HepG2 (cell line): ENCODE data around the gene TMEM47. TPM values are rescaled to one million over a fixed set of nuclear protein-coding genes. Genes with fewer than 3 reads are reported as not detected.

Experiments
- ATAC-seq: fragments of 200-7000 bp; cut with Tn5 transposase; 3 replicates; pipeline ENCODE4 v1.9.1; 2020; ENCODE audit warnings: mild to moderate bottlenecking, moderate library complexity
- BruUV-seq: library from RNA; stranded (reverse); fragments of 400-500 nt; replicated peaks from 2 replicates; lab custom pipeline; 2021; lab: Mats Ljungman, UMichigan
- CTCF ChIA-PET: fragments of 300-600 bp; formaldehyde crosslinking; extraction: SDS; loops from one replicate; lab custom pipeline; 2021; ENCODE audit warnings: low total read pairs, inconsistent platforms, low intra/inter-chr PET ratio; lab: Yijun Ruan, JAX
- POLR2A ChIA-PET: fragments of 350-600 bp; sonication (Branson Sonifier 250); formaldehyde crosslinking; loops from one replicate; lab custom pipeline; 2020; ENCODE audit warnings: antibody characterized with exemption, inconsistent platforms; lab: Yijun Ruan, JAX
- DNase-seq: peaks from one replicate; pipeline ENCODE4 v3.0.0-alpha.2; 2015; ENCODE audit warnings: low spot score
- FAIRE-seq: peaks from 3 replicates; lab custom pipeline; 2011; peaks lifted over from hg19 to GRCh38; lab: Jason Lieb, UNC
- H2AFZ ChIP-seq: one replicate; pipeline ENCODE4 v1.6.1; 2011; ENCODE audit warnings: low read length, inconsistent platforms
- H3K27ac ChIP-seq: fragments of 300-600 bp; 3 replicates; pipeline ENCODE4 v1.8.0; 2011; ENCODE audit warnings: mixed run types, mild to moderate bottlenecking, mixed read lengths, low read length, inconsistent platforms; ENCODE audit not compliant: insufficient read depth; ENCODE audit errors: extremely low read length
- H3K27me3 ChIP-seq, 2 experiments: fragments of 200-600 bp in 1 of 2; 2 replicates in 1 of 2; 3 replicates in 1 of 2; pipeline versions ENCODE4 v1.6.0 to v1.8.0; 2011; ENCODE audit warnings: low read length in 2 of 2, mild to moderate bottlenecking in 2 of 2, moderate library complexity in 2 of 2, inconsistent platforms in 1 of 2; ENCODE audit not compliant: insufficient read depth in 2 of 2, control insufficient read depth in 1 of 2
- H3K36me3 ChIP-seq, 2 experiments: fragments of 200-600 bp in 1 of 2; replicated peaks in 1 of 2; 2 replicates in 1 of 2; 3 replicates in 1 of 2; pipeline versions ENCODE4 v1.5.1 to v1.8.0; 2011; ENCODE audit warnings: low read length in 2 of 2, inconsistent platforms in 1 of 2; ENCODE audit not compliant: insufficient read depth in 2 of 2, control insufficient read depth in 1 of 2
- H3K4me1 ChIP-seq: 2 replicates; pipeline ENCODE4 v1.5.1; 2012; ENCODE audit warnings: low read length, inconsistent platforms; ENCODE audit not compliant: insufficient read depth
- H3K4me2 ChIP-seq: 2 replicates; pipeline ENCODE4 v1.6.0; 2011; ENCODE audit warnings: low read depth, low read length, inconsistent platforms
- H3K4me3 ChIP-seq, 3 experiments: fragments of 200-600 bp in 1 of 3; sonication (generic), shearing (Covaris generic) in 1 of 3; replicated peaks in 1 of 3; 2 replicates each; pipeline ENCODE4 v1.5.1; 2011 to 2016; ENCODE audit warnings: low read length in 3 of 3, inconsistent platforms in 2 of 3, low read depth in 2 of 3, mild to moderate bottlenecking in 2 of 3, control low read depth in 1 of 3, mixed read lengths in 1 of 3; ENCODE audit not compliant: insufficient read depth in 1 of 3
- H3K79me2 ChIP-seq: one replicate; pipeline ENCODE4 v1.6.1; 2011; ENCODE audit warnings: low read length, inconsistent platforms; ENCODE audit not compliant: insufficient read depth
- H3K9ac ChIP-seq: 2 replicates; pipeline ENCODE4 v1.6.0; 2011; ENCODE audit warnings: mild to moderate bottlenecking, low read depth, low read length, inconsistent platforms; ENCODE audit not compliant: insufficient read depth
- H3K9me3 ChIP-seq: 2 replicates; pipeline ENCODE4 v1.5.1; 2012; ENCODE audit warnings: mild to moderate bottlenecking, low read length
- H4K20me1 ChIP-seq: 2 replicates; pipeline ENCODE4 v1.6.0; 2011; ENCODE audit warnings: inconsistent platforms, mild to moderate bottlenecking, low read length, moderate library complexity; ENCODE audit not compliant: insufficient read depth
- CAMTA2 ChIP-seq: sonication (generic); formaldehyde crosslinking; IDR thresholded peaks from 2 replicates; pipeline ENCODE4 v1.4.0; 2020; ENCODE audit warnings: mild to moderate bottlenecking, missing genetic modification reagents, borderline replicate concordance
- DZIP1 ChIP-seq: sonication (generic); formaldehyde crosslinking; IDR thresholded peaks from 2 replicates; pipeline ENCODE4 v1.5.0; 2020; ENCODE audit warnings: mild to moderate bottlenecking, missing genetic modification reagents
- EEA1 ChIP-seq: sonication (generic); formaldehyde crosslinking; IDR thresholded peaks from 2 replicates; pipeline ENCODE4 v1.5.1; 2020; ENCODE audit warnings: mild to moderate bottlenecking, missing genetic modification reagents, borderline replicate concordance
- JDP2 ChIP-seq: sonication (generic); formaldehyde crosslinking; IDR thresholded peaks from 2 replicates; pipeline ENCODE4 v1.8.1; 2022; ENCODE audit warnings: missing genetic modification reagents, borderline replicate concordance
- KLF15 ChIP-seq: sonication (generic); formaldehyde crosslinking; IDR thresholded peaks from 2 replicates; pipeline ENCODE4 v1.8.1; 2023; ENCODE audit warnings: borderline replicate concordance, mild to moderate bottlenecking, inconsistent platforms, missing genetic modification reagents, mixed read lengths
- MAFF ChIP-seq: IDR thresholded peaks from 2 replicates; pipeline ENCODE4 v1.6.1; 2011; ENCODE audit warnings: low read depth, low read length, improper control_type of control experiment
- MAFK ChIP-seq, 2 experiments: IDR thresholded peaks in 1 of 2; conservative IDR thresholded peaks in 1 of 2; 2 replicates each; pipeline ENCODE4 v1.6.1; 2011; ENCODE audit warnings: improper control_type of control experiment in 2 of 2, low read length in 2 of 2
- MED8 ChIP-seq: sonication (generic); formaldehyde crosslinking; IDR thresholded peaks from 2 replicates; pipeline ENCODE4 v1.8.1; 2023; ENCODE audit warnings: mild to moderate bottlenecking, missing genetic modification reagents; ENCODE audit not compliant: insufficient replicate concordance
- ONECUT2 ChIP-seq: sonication (generic); formaldehyde crosslinking; IDR thresholded peaks from 2 replicates; pipeline ENCODE4 v1.4.0; 2020; ENCODE audit warnings: missing genetic modification reagents
- PAX8 ChIP-seq: sonication (generic); formaldehyde crosslinking; IDR thresholded peaks from 2 replicates; pipeline ENCODE4 v1.8.0; 2022; ENCODE audit warnings: mild to moderate bottlenecking, missing genetic modification reagents, borderline replicate concordance
- PRPF4 ChIP-seq: fragments of 200-400 bp; formaldehyde crosslinking; IDR thresholded peaks from 2 replicates; pipeline ENCODE4 v1.6.1; 2016; ENCODE audit warnings: low read length, low read depth; ENCODE audit not compliant: poor library complexity, severe bottlenecking
- SIX1 ChIP-seq: sonication (generic); formaldehyde crosslinking; IDR thresholded peaks from 2 replicates; pipeline ENCODE4 v1.4.0; 2020; ENCODE audit warnings: missing genetic modification reagents, borderline replicate concordance
- TFDP2 ChIP-seq: sonication (generic); formaldehyde crosslinking; IDR thresholded peaks from 2 replicates; pipeline ENCODE4 v1.4.0; 2020; ENCODE audit warnings: missing genetic modification reagents
- ZNF234 ChIP-seq: sonication (generic); formaldehyde crosslinking; conservative IDR thresholded peaks from 2 replicates; pipeline ENCODE4 v1.5.1; 2020; ENCODE audit warnings: mild to moderate bottlenecking, missing genetic modification reagents
- ZNF552 ChIP-seq: sonication (generic); formaldehyde crosslinking; IDR thresholded peaks from 2 replicates; pipeline ENCODE4 v1.9.0; 2022; ENCODE audit warnings: missing genetic modification reagents, mild to moderate bottlenecking, borderline replicate concordance
- WGBS: methylation state at CpG from one replicate; pipeline ENCODE4 v1.1.6; 2017; ENCODE audit warnings: low lambda C conversion rate; 5-methylcytosine and 5-hydroxymethylcytosine counted together
- in situ Hi-C: cut with HindIII; loops from 2 replicates; pipeline ENCODE4 v1.10.0; 2017; ENCODE audit warnings: low pct_unique_long_range_greater_than_20kb; ENCODE audit not compliant: extremely low pct_ligation_motif_present
- intact Hi-C: fragments of 100-400 bp; cut with micrococcal nuclease; formaldehyde crosslinking; loops from one replicate; pipeline ENCODE4 v1.10.0; 2022; ENCODE audit not compliant: unreplicated experiment
- polyA plus RNA-seq, 8 experiments: library from polyadenylated mRNA; depleted of rRNA in 3 of 8; stranded (reverse) in 7 of 8; unstranded in 1 of 8; fragments of >200 nt; fragmentation: Illumina TruSeq in 4 of 8; extraction: Trizol in 4 of 8; gene quantifications; 2 replicates each; pipeline versions ENCODE4 v1.2.1 to v1.2.3, GENCODE V29; 2011 to 2016; ENCODE audit warnings: low read depth in 4 of 8, missing spikeins in 1 of 8, mixed read lengths in 1 of 8; ENCODE audit not compliant: insufficient read depth in 1 of 8
- total RNA-seq, 5 experiments: library from RNA; depleted of rRNA; stranded (reverse); fragments of >200 nt; fragmentation: Illumina TruSeq; extraction: Trizol; gene quantifications; 2 replicates each; pipeline ENCODE4 v1.2.3, GENCODE V29; 2016; ENCODE audit warnings: low read depth in 1 of 5

TMEM47 gene
- total and polyA plus RNA-seq, 2 of the 13 experiments (the other 11 are each of a cell fraction or from before 2014, with no cell fraction given): not detected

- no peaks in the 10 kb centered on the region for H3K79me2 ChIP-seq
- H3K27ac ChIP-seq: no peak overlapping the region
- H4K20me1 ChIP-seq: no peaks in the 10 kb centered on the region
- H2AFZ ChIP-seq: no peak overlapping the region
- in situ Hi-C loops: no loop called here
- CTCF ChIA-PET: no interaction called here
- TF ChIP-seq PAX8 (CRISPR knock-in tag) (no peak), TFDP2 (CRISPR knock-in tag) (no peak), MAFF (peak; percentile 97), JDP2 (CRISPR knock-in tag) (no peak), KLF15 (CRISPR knock-in tag) (no peak), MAFK (conservative IDR thresholded peaks at IDR 0.05 in 1 of 2, IDR thresholded peaks at IDR 0.05 in 1 of 2; ENCODE audit: low read length in 2 of 2) (peak; percentile 92 to 97)
- TF ChIP-seq, all 625 proteins: peak for 2
- 50% methylated on average over 3 of the region's 3 CpGs for WGBS
- no peak for FAIRE-seq
- no peak for DNase-seq
- no peaks in the 10 kb centered on the region for H3K36me3 ChIP-seq
- no peaks in the 10 kb centered on the region for H3K4me1 ChIP-seq
- no peaks in the 10 kb centered on the region for H3K9me3 ChIP-seq
- intact Hi-C loops: no loop called here
- no peak overlapping the region for H3K4me3 ChIP-seq
- no peak overlapping the region for H3K9ac ChIP-seq
- no peaks in the 10 kb centered on the region for H3K27me3 ChIP-seq
- BruUV-seq: no TSS peak
- POLR2A ChIA-PET: no interaction called here
- ATAC-seq: no peak
- H3K4me2 ChIP-seq: no peak overlapping the region
These were observed 24.7 kb downstream of the TMEM47 start for GRCh38 chrX:34632384-34632783.

- H3K4me1 ChIP-seq: no peaks in the 10 kb centered on the region
- H3K27me3 ChIP-seq: no peaks in the 10 kb centered on the region
- H3K9ac ChIP-seq: no peak overlapping the region
- no peaks in the 10 kb centered on the region for H4K20me1 ChIP-seq
- no peak for FAIRE-seq
- no peak overlapping the region for H2AFZ ChIP-seq
- no peak overlapping the region for H3K27ac ChIP-seq
- ATAC-seq: no peak
- intact Hi-C loops: no loop called here
- no peak overlapping the region for H3K4me3 ChIP-seq
- BruUV-seq: no TSS peak
- no peak for DNase-seq
- no peaks in the 10 kb centered on the region for H3K36me3 ChIP-seq
- H3K9me3 ChIP-seq: no peaks in the 10 kb centered on the region
- in situ Hi-C loops: no loop called here
- ChIA-PET POLR2A (no interaction called here), CTCF (no interaction called here)
- H3K4me2 ChIP-seq: no peak overlapping the region
- no peaks in the 10 kb centered on the region for H3K79me2 ChIP-seq
- 5% methylated on average over 3 of the region's 3 CpGs for WGBS
- TF ChIP-seq MED8 (no peak), DZIP1 (CRISPR knock-in tag) (no peak), ZNF234 (CRISPR knock-in tag) (no peak), EEA1 (no peak), SIX1 (CRISPR knock-in tag) (no peak), ZNF552 (CRISPR knock-in tag) (no peak), ONECUT2 (CRISPR knock-in tag) (no peak), PRPF4 (no peak), CAMTA2 (no peak)
These were observed 25.4 kb downstream of the TMEM47 start for GRCh38 chrX:34631479-34632220.
